ENCODE data around the gene NCF1. TPM values are rescaled to one million over a fixed set of nuclear protein-coding genes. Genes with fewer than 3 reads are reported as not detected.
"Not testable (repeated sequence)": the region's sequence is repeated elsewhere in the genome, so short reads cannot be mapped to it uniquely, and the experiment has no call there.

Gene NCF1
- total RNA-seq = 0.43 and 0.46 TPM in 2 replicates

DNA sequence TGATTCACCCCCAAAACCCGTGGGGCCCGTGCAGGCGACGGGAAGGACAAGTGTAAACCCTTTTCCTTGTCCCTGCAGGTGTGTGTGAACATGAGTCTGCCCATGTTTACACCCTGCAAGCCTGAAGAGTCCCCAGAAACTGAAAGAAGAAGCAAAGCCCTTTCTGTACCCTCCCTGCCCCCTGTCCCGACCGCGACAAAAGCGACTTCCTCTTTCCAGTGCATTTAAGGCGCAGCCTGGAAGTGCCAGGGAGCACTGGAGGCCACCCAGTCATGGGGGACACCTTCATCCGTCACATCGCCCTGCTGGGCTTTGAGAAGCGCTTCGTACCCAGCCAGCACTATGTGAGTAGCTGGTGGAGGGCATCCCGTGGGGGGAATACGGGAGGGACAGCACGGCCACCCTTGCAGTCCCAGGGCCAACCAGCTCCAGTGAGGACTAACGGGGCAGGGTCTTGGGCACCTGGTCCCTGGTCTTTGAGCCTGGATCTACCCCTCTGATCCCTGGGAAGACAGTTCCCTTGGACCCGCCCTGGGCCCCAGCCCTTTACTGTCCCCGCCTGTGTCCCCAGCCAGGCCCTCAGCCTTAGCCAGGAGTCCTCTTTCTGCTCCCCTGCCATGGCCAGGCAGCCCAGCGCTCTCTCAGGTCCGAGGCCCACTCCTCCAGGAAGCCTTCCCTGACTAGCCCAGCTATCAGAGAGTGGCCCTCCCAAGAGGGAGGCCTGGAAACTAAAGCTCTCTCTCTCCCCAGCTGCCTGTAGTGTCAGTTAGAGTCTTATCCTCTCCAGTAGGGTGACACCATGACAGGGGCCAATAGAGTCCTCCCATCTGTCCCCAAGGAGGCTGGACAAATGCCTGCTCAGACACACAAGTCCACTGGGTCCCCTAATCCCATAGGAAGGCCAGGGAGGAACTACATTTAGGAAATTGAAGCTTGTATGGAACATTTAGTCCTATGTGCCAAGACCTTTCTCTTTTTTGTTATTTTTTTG, at the start of gene NCF1:
TSS of gene NCF1 (plus strand) at position 252 of the 991 bp plus-strand sequence. CDS start at position 273, 21 bp downstream.
- not testable (repeated sequence) for DNase-seq (ENCODE audit: low read depth); H3K4me3 ChIP-seq (ENCODE audit: low read depth, low read length)

DNA sequence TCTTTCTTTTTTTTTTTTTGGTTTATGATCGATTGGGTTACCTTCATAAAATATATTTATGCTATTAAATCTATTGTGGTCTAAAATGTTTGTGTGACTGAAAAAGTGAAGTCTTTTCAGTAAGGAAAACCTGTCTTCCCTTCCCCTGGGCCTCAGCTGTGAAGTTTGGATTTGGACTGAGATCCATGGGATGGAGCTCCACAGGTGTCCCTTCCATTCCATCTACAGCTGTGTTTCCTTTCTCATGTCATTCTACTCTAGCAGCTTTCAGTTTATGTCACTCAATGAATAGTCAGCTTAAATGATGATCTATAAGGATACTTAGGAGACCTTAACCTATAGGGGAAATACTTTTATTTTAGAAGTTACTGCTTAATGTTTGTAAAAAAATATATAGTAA, 48.0 kb upstream of the NCF1 start:
- no peak for DNase-seq (ENCODE audit: low read depth)
- H3K4me3 ChIP-seq (ENCODE audit: low read depth, low read length) = no peak overlapping the region
- TF ChIP-seq, protein P1, sequence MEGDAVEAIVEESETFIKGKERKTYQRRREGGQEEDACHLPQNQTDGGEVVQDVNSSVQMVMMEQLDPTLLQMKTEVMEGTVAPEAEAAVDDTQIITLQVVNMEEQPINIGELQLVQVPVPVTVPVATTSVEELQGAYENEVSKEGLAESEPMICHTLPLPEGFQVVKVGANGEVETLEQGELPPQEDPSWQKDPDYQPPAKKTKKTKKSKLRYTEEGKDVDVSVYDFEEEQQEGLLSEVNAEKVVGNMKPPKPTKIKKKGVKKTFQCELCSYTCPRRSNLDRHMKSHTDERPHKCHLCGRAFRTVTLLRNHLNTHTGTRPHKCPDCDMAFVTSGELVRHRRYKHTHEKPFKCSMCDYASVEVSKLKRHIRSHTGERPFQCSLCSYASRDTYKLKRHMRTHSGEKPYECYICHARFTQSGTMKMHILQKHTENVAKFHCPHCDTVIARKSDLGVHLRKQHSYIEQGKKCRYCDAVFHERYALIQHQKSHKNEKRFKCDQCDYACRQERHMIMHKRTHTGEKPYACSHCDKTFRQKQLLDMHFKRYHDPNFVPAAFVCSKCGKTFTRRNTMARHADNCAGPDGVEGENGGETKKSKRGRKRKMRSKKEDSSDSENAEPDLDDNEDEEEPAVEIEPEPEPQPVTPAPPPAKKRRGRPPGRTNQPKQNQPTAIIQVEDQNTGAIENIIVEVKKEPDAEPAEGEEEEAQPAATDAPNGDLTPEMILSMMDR (conservative IDR thresholded peaks at IDR 0.05; ENCODE audit: low read depth, low read length) = no peak

DNA sequence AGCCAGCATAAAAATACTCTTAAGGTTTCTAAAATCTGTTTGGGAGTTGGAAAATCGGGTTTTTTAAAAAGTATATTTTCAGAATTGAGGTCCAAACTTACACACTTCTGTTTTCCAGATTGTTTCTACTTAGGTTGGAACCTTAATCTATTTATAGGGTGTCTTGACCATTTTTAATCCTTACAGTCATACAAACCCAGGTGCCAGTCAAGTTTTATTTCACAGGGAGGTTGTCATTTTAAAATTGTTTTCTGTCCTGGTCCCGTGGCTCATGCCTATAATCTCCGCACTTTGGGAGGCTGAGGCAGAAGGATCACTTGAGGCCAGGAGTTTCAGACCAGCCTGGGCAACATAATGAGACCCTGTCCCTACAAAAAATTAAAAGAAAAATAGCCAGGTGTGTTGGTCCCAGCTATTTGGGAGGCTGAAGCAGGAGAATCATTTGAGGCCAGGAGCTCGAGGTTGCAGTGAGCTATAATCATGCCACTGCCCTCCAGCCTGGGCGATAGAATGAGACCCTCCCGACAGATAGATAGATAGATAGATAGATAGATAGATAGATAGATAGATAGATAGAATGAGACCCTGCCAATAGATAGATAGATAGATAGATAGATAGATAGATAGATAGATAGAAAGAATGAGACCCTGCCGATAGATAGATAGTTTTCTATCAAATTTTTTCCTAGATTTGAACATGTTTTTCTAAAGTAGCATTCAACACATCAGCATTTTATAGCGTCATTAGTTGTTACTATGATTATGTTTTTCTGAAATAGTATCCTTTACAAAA, 47.3 kb upstream of the NCF1 start:
- TF ChIP-seq, protein P1 (conservative IDR thresholded peaks at IDR 0.05; ENCODE audit: low read depth, low read length) = no peak
- DNase-seq (ENCODE audit: low read depth) = no peak
- no peak overlapping the region for H3K4me3 ChIP-seq (ENCODE audit: low read depth, low read length)

DNA sequence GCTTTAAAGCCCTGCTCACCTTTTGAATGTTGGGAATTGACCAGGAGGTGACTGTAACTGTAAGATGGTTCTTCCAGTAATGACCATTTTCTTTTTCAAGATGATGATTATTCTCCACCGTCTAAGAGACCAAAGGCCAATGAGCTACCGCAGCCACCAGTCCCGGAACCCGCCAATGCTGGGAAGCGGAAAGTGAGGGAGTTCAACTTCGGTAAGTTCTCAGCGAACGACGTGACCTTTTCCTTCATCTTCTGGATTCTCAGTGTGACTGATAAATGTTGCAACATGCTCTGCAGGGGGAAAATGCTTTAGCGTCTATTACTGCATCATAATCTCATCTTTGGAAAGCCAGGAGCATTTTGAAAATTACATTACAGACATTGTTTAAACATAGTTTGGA, 45.1 kb upstream of the NCF1 start:
- not testable (repeated sequence) for H3K4me3 ChIP-seq (ENCODE audit: low read depth, low read length); DNase-seq (ENCODE audit: low read depth)

DNA sequence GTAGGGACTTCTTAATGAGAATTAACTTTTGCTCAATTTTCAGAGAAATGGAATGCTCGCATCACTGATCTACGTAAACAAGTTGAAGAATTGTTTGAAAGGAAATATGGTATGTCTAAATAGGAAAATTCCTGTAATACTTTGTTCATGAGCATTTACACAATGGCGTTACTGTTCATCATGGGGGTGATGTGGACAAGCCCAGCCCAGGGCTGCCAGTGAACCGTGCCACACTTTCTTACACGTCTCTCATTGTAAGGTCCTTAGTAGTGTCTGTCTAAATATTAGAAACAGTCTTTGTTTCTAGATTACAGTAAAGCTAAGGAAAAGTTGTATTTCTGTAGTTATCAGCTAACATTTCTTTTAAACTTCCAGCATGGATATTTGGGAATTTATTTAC, 43.6 kb upstream of the NCF1 start:
- DNase-seq (ENCODE audit: low read depth); H3K4me3 ChIP-seq (ENCODE audit: low read depth, low read length): not testable (repeated sequence)

DNA sequence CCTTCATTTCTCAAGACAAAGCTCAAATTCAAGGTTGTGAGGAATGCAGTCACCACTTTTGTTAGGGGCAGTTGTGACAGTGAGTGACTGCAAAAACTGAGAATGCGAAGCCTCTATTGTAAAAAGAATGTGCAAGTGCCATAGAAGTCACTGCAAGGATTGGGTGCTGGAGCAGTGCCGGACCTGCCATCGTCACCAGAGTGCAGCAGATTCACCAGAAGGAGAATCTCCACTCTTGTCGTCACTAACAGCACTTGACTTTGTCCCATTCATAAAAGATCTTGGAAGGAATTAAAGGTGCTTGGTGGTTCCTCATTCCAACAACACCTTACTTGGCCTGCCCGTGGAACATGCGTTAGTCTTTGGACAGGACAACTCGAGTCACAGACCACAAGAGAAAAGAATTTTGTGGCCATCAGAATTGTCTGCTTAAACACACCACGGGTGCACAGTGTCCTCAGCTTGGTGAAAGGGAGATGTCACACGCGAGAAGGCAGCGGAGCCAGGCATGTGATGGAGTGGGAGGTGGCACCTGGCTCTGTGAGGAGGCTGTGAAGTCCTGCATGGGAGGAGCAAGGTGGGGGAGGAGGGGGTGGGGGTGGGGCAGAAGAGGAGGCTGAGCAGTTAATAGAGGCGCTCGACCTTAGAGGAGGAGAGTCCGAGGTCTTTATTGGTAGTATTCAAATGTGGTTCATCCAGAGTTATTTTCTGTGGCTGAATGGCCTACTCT, 33.7 kb upstream of the NCF1 start:
- not testable (repeated sequence) for DNase-seq (ENCODE audit: low read depth); H3K4me3 ChIP-seq (ENCODE audit: low read depth, low read length)

DNA sequence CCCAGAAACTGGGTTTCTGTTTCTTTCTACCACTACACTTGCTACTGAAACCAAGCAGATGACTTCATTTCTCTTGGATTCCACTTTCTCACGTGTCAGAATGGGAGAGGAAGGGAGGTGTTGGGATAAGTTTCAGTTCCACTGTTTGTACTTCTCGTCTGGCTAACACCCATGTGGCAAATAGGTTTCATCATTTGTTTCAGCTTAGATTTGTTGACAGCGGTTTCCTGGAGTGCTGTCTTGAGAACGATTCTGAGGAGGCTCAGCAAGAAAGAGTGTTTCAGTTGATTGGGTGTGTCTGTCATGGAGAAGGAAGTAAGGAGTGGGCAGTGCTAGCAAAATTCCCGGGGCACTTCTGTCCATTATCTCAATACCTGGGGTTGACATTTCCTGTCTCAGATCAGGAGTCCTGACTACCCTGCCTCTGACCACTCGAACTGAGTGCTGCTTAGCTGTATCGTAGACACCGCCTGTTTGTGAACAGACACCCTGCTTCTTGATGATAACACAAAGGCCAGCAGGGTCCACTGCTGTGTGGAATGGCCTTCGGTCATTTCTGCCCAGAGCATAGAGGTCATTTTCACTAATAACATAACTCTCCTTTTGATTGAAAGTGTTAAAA, 29.8 kb upstream of the NCF1 start:
- DNase-seq (ENCODE audit: low read depth); H3K4me3 ChIP-seq (ENCODE audit: low read depth, low read length): not testable (repeated sequence)

DNA sequence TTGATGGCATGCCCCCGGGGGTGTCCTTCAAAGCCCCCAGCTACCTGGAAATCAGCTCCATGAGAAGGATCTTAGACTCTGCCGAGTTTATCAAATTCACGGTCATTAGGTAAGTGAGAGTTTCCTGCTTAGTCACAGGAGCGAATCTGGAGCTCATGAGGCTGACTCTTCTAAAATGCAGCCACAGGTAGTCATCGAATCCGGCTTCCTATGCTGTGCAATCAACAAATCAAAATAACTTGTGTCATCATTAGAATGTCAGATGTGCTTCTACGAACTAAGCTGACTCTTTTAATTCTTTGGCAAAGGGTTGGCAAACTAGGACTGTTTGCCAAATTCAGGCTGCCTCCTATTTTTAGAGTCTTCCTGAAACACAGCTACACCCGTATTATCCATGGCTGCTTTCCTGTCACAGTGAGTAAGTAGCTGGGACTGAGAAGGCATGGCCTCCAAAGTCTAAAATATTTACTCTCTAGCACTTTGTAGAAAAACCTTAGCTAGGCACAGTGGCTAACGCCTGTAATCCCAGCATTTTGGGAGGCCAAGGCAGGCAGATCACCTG, 19.8 kb upstream of the NCF1 start:
- H3K4me3 ChIP-seq (ENCODE audit: low read depth, low read length); DNase-seq (ENCODE audit: low read depth): not testable (repeated sequence)

DNA sequence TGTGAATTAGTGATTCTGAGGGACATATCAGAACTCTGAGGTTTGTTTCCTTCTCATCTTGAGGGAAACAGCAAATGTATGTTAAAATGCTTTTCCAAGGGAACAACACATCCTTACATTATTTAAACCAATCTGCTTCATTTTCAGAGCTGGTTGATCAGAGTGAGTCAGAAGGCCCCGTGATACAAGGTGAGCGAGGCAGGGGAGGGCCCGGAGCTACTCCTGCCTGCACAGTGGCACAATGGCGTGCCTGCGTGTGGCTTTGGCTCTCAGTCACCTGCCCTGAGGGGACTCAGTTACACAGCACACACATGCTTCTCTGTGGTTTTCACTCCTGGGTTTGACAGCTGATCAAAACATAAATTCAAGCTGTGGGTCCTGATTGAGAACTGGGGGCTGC, 17.1 kb upstream of the NCF1 start:
- H3K4me3 ChIP-seq (ENCODE audit: low read depth, low read length); DNase-seq (ENCODE audit: low read depth): not testable (repeated sequence)

DNA sequence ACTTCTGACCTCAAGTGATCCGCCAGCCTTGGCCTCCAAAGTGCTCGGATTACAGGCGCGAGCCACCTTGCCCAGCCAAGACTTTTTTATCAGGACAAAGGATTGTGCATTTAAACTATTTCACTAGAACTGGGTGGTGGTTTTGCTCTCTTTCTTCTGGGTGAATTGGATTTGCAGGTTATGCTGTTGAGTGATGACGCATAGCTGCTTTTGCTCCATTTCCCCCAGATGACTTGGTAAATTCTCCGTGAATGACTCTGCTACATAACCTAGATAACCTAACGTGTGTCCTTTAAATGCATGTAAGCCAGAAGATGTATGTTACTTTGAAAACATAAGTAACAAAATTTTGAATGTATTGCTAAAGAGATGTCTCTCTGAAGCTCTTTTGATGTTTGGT, 15.5 kb upstream of the NCF1 start:
- not testable (repeated sequence) for H3K4me3 ChIP-seq (ENCODE audit: low read depth, low read length); DNase-seq (ENCODE audit: low read depth)

DNA sequence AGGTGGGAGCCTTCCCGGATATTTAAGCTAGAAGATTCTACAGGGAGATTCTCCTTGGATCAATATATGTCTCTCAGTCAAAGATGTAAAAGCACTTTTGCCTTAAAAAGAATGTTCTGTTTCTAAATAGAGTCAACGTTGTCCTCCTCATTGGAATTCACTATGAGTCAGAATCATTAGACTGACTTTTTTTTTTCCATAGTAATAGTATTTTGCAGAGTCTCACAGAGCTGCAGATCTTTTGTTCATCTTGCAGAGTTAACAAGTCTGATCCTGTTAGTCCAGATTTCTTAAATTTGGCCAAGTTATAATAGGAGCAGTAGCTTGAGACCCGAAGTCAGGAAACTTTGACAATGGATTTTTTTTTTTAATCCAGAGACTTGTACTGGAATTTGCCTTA, 14.8 kb upstream of the NCF1 start:
- DNase-seq (ENCODE audit: low read depth); H3K4me3 ChIP-seq (ENCODE audit: low read depth, low read length): not testable (repeated sequence)

DNA sequence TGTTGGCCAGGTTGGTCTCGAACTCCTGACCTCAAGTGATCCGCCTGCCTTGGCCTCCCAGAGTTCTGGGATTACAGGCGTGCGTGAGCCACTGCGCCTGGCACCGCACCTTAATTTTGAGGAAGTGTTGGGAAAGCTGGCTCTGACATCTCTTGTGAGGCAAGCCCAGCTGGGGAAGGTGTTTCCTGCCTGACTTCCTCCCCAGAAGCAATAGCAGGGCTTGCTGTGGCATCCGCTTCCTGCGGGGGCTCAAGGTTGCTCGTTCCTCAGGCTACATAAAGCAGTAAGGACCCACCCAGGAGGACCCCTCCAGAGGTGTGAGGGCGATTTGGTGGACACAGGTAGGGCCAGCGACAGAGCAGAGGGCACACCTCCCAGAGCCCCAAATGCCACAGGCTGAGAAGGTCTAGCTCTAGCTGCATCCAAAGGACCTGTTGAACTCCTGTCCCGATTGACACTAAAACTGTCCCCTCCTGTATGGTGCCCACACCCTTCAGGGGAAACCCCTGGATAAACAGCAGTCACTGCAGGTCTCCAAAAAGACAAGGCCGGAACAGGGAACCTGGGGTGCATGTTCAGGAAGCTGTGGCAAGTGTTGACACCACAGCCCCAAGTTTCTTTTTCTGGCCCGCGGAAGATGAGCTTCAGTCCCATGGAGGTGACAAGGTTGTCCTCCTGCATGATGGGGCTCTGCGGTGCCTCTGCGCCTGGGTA, 8.4 kb upstream of the NCF1 start:
- not testable (repeated sequence) for H3K4me3 ChIP-seq (ENCODE audit: low read depth, low read length); DNase-seq (ENCODE audit: low read depth)

DNA sequence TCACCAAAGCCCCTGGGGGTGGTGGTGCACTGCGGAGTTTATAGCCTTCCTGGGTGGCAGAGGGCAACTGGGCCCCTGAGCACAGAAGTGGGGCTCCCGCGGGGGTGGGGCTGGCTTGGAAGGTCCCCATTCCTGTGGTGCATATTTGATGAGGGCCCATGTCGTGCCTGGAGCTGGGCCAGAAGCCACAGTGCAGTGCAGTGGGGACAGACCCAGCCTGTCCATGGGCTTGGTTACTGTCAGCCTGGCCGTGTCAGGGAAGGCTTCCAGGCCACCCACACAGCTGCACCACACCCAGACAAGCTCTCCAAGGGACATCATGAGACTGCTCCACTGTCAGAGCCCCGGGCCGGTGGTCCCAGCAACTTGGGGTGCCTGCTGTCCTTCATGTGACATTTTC, 7.3 kb upstream of the NCF1 start:
- H3K4me3 ChIP-seq (ENCODE audit: low read depth, low read length); DNase-seq (ENCODE audit: low read depth): not testable (repeated sequence)

DNA sequence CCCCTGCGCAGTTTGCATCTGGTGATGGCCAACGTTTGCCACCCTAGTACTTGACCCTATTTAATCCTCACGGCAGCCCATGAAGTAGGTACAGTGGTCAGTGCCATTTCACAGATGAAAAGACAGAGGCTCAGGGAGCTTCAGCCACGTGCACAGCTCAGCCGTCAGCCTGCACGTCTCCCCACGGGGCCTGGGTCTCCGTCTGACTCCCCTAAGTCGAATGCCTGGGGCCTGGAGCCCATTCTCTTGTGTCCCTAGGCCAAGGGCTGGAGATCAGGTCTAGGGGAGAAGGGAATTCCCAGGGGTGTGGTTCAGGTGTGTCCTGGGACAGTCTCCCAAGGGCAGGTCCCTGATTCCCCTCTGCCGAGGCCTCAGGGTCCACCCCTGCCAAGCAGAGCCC, 6.8 kb upstream of the NCF1 start:
- not testable (repeated sequence) for H3K4me3 ChIP-seq (ENCODE audit: low read depth, low read length); DNase-seq (ENCODE audit: low read depth)

DNA sequence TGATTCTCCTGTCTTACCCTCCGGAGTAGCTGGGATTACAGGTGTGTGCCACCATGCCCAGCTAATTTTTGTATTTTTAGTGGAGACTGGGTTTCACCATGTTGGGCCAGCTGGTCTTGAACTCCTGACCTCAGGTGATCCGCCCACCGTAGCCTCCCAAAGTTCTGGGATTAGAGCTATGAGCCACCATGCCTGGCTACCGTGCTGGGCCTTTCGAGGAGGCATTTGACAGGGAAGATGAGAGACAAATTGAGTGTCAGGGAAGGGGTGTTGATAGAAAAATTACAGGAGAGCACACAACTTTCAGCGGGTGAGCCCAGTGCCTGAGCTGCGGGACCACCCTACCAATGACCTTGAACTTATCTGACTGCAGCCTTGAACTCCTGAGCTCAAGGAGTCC, 3.7 kb upstream of the NCF1 start:
- DNase-seq (ENCODE audit: low read depth); H3K4me3 ChIP-seq (ENCODE audit: low read depth, low read length): not testable (repeated sequence)
